NCI-H524 (cell line): ENCODE data around the gene TMEM272.

ENCODE experiments used
- DNase-seq, 2 experiments: peaks; one replicate each; lab custom pipeline; 2025; lab: John Stamatoyannopoulos, UW

Gene TMEM272

GRCh38 chr13:51849145-51850101 is 4.4 kb upstream of the TMEM272 start:
- DNase-seq = peak in 1 of 2 experiments; percentile 59

DNA sequence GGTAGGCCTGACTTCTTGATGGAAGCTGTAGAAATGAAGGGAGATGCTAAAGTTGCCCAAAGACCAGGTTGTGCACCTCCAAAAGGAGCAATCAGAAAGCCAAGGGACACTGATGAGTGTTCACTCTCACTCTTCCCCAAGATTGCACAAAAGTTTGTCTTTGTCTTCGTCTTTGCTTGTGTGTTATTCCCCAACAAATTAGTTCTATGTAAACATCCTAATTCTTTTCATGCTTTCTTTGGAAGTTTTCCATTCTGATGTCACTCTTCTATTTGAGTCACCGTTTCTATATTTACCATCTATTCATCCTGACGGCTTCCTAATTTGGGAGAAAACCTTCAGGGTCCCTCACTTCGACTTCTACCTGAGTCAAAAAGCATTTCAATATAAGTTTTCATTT is 3.7 kb upstream of the TMEM272 start:
- DNase-seq = no peak

DNA sequence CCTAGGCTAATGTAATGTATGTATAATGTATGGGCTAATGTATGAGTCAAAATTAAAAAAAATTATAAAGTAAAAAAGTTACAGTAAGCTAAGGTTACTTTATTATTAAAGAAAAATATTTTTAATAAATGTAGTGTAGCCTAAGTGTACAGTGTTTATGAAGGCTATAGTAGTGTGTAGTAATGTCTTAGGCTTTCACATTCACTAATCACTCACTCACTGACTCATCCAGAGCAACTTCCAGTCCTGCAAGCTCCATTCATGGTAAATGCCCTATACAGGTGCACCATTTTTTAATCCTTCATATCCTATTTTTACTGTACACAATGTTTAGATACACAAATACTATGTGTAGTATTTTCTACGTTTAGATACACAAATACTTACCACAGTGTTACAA is 1.8 kb upstream of the TMEM272 start:
- no peak for DNase-seq

GRCh38 chr13:51845574-51846318 is 769 bp upstream of the TMEM272 start:
- no peak for DNase-seq

DNA sequence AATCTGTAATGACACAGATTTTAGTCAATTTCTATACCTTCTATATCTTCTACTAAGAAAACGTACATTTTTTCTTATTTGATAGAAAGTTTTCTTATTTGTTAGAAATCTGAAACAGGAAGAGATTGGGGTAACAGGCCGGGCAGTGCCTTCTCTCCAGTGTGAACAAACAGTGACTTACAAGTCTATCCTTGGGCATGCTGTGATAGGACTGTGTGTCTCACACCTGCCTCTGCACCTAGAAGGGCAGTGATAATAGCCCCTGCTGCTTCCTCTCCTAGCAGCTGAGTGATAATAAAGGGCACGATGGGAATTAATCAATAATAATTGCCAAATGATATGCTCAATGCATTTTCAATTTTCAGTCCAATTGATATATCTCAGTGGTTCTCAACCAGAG is 1.4 kb downstream of the TMEM272 start:
- no peak for DNase-seq

- no peak for DNase-seq
Observed at GRCh38 chr13:51841732-51842131, 3.2 kb downstream of the TMEM272 start.

GRCh38 chr13:51840917-51841316 is 4.1 kb downstream of the TMEM272 start:
- no peak for DNase-seq

GRCh38 chr13:51839711-51840540 is 5.1 kb downstream of the TMEM272 start:
- no peak for DNase-seq

DNA sequence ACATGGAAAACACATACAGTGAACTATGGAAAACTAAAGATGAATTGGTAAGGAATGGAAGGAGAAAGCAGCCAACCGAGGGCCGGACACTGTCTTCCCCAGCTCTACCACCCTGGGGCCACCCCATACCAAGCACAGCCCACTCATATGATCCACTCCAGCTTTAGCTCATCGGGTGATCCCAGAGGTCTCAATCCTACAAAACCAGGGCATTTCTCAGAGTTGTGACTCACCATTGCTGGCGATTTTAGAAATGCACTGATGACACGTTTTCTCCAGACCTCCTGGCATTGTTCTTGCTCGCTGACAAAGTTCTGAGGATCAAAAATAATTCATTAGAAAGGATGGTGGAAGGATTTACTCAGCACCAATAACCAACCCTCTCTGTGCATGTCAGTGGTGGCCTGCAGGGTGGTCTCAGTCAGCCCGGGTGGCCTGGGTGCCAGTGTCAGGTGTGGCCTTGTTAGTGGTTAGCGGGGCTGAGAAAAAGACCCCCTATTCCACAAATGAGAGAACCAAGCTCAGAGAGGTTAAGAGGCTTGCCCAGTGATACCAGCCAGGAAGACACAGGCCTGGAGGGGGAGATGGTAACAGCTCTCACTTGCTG is 6.6 kb downstream of the TMEM272 start:
- DNase-seq = no peak

DNA sequence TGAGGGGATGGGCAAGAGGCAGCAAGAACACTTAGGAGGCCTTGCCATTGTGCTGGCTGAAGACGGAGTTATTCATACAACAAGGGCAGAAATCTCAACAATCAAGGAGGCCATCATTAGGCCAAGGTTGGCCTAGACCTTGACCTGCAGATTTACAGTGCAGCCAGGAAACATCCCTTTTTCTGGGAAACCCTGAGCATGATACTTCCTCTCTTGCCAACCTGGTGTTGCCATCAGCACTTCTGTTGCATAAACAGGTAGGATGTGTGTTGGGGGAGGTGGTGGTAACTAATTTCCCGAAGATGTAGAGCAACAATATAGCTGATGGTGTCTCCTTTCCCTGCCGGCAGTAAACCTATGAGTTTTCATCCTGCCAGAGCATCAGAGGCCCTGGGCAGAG is 8.0 kb downstream of the TMEM272 start:
- no peak for DNase-seq

- peak; percentile 97 for DNase-seq
Observed at GRCh38 chr13:51834581-51835171, 10.3 kb downstream of the TMEM272 start.

- DNase-seq = no peak
Observed at GRCh38 chr13:51833980-51834379, 11.0 kb downstream of the TMEM272 start.

DNA sequence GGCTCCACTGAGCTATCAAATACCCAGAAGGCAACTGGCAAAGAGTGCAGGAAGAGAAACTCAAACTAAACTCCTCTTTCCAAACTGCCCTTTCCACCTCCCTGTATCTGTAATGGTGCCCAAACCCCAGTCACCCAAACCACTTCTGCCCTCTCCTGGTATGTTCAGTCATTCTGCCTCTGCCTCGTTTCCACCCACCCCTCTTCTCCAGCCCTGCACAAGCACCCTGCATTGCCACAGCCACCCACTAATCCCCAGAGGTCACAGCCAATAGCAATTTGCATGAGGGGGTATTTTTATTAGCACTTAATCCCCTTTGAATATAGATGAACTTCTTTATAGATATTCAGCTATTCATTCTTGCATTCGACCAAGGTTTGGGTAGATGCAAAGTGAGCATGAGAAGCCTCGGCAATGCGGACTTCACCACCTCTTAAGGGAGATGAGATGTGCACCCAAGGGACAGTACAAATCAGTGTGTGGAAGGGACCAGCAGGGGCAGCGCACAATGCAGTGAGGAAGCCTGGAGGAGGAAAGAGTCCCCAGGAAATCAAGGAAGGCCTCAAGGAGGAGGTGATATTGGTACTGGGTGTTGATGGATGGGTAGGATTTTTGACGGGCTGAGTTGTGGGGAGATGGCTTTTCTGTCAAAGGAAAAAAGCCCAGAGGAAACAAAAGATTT is 12.4 kb downstream of the TMEM272 start:
- peak; percentile 71 to 78 for DNase-seq

GRCh38 chr13:51831519-51831918 is 13.5 kb downstream of the TMEM272 start:
- DNase-seq = no peak

- DNase-seq = peak; percentile 96 to 98
Observed at GRCh38 chr13:51829568-51829899, 15.4 kb downstream of the TMEM272 start.

DNA sequence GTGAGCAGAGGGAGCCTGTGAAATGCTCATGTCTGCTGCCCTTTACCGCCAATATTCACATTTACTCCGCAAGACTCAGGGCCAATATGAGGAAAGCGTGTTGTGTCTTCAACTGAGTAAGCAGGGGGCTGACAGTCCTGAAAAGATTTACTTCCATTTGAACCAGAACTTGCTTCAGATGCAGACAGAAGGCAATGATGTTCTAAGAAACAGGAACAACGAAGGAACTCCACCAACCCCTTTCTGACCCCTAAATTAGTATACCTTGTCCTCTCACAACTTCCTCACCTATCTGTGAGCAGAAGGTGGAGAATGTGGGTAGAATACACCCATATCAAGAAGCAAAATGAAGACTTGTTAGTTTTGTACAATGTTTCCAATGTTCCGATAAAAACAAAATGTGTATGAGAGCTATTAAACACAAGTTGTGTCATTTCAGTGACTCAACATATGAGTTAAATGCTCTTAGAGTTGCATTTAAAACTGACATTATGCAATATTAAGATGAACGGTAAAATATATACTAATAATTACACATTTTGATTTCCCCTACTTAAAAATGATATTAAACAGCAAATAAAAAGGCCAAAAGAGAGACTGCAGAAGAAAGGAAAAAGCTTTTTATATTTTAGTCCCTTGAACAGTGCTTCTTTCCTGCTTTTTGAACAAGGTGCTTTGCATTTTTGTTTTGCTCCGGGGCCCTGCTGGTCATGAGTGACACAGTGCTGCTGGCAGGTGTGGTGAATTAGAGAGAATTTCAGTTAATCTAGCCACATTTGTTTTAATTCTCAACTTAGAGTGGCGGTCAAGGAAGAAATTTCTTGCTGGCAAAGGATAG is 16.0 kb downstream of the TMEM272 start:
- DNase-seq = no peak

DNA sequence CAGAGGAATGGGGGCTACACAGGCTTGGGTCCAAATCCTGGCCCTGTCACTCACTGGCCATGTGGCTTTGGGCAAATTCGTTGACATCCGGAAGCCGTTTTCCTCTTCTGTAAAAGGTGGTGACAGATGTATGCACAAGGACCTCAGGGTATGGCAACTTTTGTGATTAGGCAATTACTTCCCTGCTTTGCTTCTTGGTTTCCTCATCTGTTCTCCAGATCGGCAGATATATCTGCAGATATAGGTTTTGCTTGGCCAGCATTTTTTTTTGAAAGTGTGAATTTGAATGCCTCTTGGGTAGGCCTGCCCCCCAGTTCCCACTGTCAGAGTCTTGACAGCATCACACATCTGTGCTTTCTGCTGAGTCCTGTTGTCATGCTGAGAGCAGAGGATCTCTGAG is 17.7 kb downstream of the TMEM272 start:
- DNase-seq = peak in 1 of 2 experiments; percentile 40

- DNase-seq = peak in 1 of 2 experiments; percentile 35
Observed at GRCh38 chr13:51826606-51827005, 18.4 kb downstream of the TMEM272 start.

DNA sequence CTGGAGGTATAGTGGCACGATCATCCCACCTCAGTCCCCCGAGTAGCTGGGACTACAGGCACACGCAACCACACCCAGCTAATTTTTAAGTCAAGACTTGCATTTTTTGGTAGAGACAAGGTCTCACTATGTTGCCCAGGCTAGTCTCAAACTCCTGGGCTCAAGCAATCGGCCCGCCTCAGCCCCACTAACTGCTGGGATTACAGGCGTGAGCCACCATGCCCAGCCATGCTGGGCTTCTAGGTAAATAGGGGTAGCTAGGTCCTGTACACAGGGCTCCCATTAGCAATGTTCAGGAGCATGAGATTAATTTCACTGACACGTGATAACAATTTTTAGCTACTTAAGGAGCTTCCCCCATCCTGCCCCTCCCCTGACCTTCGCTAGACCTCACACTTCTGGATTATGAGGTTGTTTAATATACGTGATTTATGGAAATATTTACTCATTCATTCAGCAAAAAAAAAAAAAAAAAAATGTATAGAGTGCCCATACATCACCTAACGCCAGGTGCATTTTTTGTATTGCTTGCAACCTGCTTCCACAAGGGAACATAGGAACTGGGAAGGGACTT is 19.2 kb downstream of the TMEM272 start:
- DNase-seq = peak in 1 of 2 experiments; percentile 39
